DMS53 (cell line): ENCODE data around the gene FSTL5.

ENCODE experiments used
- DNase-seq: peaks from one replicate; lab custom pipeline; 2025; lab: John Stamatoyannopoulos, UW

Gene FSTL5

DNA sequence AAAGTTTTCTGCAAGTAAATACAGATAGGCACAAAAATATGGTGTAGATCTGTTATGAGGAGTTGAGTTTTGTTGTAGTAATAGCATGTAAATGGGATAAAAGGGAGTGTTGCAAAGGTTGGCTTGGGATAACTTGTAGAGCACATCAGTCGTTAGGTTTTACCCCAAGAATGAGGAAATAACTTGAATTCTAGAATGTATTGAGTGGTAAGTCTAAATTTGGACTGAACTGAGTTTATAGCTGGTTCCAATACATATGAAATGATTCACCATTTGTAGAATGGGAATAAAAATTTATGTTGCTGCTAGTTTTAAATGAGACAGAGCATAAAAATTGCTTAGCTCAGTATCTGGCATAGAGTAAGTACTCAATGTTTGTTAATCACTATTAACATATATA lies 719.2 kb downstream of the FSTL5 start:
- DNase-seq = no peak

DNA sequence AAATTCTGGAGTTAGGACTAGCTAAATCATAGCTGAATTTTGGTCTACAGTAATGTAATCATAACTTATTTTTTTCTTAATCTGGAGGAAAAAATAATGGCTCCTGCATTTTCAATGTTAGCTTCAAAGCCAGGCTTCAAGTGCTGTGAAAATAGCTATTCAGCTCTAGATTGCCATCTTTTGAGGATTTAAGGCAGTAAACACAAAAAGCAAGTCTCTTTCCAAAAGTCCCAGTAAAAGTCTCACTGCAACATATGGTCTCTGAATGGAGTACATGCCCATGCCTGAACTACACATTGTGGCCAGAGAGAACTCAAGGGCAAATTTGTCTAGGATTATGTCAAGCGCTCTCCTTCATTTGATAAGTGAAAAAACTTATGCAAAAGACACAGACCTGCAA lies 720.9 kb downstream of the FSTL5 start:
- DNase-seq = peak; percentile 6

DNA sequence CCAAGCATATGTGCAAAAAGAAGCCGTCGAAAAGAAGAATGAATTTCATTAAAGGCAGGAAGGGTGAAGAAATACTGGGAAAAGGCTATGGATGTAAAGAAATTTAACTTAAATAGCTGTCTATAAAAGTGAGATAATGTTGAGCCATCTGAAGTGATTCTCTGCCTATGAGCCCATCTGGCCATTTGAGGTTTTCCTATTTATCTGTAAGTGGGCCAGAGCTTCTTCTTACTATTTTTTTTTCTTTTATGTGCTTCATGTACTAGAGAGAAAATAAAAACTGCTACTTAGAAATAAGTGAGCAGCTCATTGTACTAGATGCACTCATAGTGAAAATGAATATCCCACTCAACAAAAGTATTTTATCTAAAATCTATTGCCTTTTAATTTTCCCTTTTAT lies 725.7 kb downstream of the FSTL5 start:
- no peak for DNase-seq

DNA sequence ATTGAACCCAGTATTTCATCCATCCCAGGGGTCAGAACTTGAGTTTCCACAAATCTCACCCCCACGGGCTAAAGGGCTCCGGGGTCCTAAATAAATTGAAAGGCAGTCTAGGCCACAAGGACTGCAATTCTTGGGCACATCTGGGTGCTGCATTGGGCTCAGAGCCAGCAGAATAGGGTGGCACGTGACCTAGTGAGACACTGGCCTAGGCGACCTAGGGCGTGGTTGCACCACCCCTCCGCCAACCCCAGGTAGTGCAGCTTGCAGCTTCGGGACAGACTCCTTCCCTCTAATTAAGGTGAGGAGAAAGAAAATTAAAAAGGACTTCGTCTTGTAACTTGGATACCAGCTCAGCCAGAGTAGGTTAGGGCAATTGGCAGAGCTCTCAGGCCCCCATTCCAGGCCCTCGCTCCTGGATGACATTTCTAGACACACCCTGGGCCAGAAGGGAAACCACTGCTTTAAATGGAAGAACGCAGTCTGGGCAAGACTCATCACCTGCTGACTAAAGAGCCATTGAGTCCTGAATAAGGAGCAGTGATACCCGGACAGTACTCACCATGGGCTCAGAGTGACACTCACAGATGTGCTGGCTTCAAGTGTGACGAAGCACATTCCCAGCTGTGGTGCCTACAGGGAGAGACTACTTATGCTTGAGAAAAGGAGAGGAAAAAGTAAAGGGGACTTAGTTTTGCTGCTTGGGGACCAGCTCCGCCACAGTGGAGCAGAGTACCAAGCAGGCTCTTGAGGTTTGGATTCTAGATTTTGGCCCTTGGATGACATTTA lies 735.4 kb downstream of the FSTL5 start:
- DNase-seq = no peak

DNA sequence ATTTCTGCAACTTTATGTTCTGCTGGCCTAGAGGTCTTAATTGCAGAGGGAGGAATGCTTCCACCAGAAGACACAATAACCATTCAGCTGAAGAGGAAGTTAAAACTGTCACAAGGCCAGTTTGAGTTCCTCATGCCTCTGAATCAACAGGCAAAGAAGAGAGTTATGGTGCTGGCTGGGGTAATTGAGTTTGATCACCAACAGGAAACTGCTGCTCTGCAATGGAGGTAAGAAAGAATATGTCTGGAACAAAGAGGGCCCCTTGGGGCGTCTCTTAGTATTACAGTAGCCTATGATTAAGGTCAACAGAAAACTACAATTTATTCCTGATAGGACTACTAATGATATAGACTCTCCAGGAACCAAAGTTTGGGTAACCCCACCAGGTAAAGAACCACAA lies 744.0 kb downstream of the FSTL5 start:
- DNase-seq = peak; percentile 39

DNA sequence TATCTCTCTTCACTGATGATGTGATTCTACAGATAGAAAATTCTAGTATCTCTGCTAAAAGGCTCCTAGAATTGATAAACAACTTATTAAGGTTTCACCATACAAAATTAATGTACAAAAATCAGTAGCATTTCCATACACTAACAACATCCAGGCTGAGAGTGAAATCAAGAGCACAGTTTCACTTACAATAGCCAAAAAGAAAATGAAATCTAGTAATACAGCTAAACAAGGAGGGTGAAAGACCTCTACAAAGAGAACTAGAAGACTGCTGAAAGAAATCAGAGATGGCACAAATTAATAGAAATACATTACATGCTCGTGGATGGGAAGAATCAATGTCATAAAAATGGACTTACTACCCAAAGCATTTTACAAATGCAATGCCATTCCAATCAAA lies 751.9 kb downstream of the FSTL5 start:
- no peak for DNase-seq

DNA sequence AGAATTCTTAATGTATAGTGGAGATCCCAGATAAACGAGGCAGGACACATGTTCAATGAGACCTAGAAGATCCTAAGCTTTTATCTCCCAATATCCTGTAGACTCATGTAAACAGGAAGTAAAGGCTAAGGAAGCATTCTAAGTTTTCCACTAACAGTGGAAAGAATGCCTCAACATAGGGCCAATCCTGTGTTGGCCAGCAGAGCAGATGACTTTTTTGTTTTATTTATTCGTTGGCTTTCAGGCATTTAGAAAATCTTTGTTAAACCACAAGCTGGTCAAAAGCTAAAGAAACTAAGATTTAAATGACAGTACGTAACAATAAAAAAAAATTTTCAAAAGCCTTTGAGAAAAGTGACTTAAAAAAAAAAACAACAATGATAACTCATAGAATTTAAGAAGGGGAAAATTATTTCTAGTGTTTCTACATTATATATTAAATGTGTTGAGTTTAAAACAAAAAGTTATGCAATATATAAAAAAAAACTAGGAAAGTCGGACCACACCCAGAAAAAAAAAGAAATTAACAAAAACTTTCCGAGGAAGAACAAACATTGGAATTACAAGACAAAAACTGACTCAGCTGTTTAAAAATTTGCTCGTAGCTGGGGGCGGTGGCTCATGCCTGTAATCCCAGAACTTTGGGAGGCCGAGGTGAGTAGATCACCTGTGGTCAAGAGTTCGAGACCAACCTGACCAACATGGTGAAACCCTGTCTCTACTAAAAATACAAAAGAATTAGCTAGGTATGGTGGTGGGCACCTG lies 759.3 kb downstream of the FSTL5 start:
- DNase-seq = no peak

DNA sequence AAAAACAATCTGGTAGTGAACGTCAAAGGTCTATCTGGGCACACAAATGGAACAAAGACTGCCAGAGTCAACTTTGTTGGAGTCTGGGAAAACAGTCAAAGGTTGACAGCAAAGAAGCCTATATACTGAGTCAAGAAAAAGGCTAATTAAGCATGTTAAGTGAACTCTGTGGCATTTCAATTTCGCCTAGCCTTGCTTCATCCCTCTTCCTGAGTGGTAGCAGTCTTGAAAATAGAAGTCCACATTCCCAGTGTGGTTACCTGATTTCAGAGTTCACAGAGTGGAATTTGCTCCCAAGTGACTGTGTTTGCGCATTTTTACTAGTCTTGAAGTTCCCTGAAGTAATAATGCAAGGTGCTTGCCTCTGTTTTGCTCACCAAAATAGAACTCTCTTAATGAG lies 760.0 kb downstream of the FSTL5 start:
- DNase-seq = no peak

DNA sequence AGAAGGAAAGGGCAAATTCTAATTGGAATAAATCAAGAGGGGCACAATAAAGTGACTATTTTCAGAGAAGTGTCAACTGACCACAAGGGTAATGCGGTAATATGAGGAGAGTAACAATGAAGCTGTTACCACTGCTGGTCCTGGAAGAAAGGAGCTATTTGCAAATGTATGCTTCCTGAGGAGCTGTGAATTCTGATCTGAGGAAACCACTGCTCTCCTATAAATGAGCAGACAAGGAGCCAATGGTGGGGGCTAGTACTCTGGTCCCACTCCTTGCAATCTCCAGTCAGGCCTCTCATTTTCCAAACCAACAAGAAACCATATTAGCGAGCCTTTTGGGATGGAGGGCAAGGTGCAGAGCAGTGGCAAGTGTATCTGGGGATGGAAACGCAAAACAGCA lies 770.2 kb downstream of the FSTL5 start:
- no peak for DNase-seq

DNA sequence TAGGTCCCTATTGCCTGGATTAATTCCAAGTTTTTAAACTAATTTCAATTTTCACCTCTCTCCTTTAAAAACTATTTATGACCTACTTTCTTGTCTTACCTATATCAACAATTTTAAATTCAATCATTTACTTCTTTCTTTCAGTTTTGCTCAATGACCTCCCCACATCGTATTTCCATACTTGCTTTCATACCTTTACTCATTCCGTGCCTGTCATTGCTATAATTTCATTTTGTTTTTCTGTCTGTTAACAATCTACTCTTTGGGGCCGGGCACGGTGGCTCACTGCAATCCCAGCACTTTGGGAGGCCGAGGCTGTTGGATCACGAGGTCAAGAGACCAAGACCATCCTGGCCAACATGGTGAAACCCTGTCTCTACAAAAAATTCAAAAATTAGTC lies 781.1 kb downstream of the FSTL5 start:
- DNase-seq = no peak

DNA sequence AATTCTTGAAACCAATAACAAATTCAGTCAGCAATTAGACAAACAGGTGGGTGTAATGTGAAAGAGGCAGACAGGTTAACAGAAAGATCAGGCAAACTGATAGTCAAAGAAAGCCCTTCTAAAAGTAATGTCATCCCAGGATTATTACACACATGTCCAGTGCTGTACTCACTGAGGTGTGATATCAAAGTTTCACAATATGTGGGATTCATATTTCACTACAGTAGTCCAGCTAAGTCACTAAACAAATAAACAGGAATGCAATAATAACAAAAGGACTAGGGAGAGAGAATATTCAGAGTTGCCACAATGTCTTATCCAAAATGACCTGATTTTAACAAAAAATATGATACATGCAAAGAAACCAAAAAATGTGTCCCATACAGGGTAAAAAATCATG lies 787.5 kb downstream of the FSTL5 start:
- peak; percentile 34 for DNase-seq

DNA sequence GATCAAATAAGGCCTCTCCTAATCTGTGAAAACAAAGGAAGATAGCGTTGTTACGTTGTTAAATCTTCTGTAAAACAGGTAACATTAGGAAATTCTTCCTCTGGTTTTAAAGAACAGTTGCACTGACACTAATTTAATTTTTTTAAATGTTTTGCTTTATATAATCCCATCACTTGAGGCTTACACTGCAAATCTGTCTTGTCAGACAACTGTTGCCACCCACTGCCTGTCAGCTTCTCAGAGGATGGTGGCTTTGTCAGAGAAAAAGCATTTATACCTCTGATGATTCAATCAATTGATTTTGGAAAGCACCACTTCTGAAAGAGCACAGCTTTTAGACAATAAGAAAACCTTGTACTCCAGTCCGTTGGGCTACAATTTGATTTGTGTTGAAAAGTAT lies 799.1 kb downstream of the FSTL5 start:
- no peak for DNase-seq

DNA sequence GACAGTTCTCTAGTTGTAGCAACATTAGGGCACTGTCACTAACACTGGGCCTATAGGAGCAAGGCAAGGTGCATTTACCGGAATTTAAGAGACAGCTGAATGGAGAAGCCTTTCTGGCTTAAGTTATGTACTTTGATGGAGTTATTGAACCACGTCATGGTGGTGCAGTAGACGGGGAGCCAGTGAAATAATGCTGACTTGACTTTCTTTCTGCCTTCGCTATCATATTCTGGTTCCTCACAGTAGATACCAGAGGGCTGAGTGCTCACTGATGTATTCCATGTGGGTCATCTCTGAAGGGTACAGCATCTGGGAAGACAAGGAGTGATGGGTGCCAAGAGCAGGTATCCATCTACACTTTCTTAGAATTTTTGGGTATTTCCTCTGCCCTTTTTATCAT lies 802.8 kb downstream of the FSTL5 start:
- DNase-seq = no peak

DNA sequence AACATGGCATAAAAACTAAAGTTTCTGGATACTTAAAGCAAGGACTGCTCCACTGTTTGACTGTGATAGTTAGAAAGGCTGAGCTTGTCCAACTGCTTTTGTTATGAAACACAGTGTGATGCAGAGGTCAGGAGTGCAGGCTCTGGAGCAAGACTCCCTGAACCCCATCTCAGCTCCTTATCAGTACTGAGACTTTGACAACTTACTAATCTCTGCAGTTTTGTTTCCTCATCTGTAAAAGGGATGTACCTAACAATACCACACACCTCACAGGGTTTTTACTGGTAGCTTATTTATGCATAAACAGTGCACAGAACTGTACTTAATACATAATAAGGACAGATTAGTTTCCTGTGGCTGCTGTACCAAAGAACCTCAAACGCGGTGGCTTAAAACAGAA lies 804.3 kb downstream of the FSTL5 start:
- DNase-seq = peak; percentile 5

DNA sequence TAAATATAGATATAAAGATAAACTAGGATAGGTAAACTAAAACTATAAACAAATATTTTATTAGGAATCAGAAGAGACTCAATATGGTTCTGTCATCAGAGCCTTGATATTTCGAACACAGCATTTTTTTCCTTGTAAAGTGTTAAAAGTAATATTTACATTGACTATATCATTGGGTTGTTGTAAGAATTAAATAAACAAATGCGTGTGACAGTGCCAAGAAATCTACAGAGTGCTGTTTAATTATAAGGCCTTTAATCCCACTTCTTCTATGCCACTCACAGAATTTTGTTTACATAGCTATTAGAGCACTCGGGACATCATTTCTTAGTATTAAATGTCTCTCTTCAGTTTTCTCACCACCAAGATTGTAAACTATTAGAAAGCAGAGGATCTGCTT lies 807.4 kb downstream of the FSTL5 start:
- DNase-seq = peak; percentile 87

DNA sequence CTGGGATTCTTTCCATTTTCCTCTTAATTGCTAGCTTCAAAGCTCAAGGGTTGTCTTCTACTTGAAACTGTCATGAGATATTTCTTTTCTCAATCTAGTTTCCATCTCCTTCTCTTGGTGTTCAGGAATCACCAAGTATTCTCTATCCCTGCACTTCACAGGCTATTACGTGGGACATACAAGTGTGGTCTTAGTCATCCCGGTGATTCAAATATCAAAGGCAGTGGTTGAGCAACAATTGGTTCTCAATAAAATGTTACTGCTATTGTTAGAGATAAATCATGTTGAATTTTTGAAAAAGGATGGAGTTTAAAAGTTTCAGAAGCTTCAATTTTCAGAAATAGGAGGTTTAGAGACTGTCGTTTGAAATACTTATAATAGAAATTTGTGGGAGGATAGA lies 812.9 kb downstream of the FSTL5 start:
- no peak for DNase-seq

DNA sequence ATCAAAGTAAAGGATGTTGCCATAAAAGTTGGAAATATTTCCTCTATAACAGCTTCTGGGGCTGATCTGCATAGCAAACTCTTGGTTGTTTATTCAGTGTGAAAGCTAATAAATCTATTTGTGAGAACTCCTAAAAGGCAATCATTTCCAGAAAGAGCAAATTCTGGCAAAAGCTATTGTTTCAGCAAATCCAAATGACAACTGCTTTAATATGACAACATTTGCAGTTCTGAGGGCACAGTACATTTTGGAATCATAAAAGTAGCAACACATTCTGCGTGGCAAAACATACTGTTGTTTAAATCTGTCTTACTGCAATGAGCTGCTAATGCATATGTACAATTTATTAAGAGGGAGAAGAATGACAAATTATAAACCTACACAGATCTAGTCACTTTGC lies 818.1 kb downstream of the FSTL5 start:
- DNase-seq = no peak

DNA sequence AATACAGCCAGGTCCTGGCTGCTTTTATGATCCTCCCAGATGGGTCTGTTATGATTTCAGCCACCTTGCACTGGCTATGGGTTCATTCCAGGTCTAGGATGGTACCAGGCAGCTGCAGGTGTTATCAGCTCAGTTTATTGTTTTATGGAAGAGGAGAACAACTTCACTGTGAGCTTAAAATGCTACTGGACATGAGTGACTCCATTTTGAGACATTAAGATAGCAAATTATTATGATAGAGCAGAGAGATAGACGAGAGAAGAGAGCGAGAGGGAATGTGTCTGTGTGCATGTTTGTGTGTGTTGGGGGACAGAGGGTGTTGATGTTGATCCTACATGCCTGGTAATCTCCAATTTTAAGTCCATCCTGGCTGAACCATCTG lies 820.2 kb downstream of the FSTL5 start:
- no peak for DNase-seq

DNA sequence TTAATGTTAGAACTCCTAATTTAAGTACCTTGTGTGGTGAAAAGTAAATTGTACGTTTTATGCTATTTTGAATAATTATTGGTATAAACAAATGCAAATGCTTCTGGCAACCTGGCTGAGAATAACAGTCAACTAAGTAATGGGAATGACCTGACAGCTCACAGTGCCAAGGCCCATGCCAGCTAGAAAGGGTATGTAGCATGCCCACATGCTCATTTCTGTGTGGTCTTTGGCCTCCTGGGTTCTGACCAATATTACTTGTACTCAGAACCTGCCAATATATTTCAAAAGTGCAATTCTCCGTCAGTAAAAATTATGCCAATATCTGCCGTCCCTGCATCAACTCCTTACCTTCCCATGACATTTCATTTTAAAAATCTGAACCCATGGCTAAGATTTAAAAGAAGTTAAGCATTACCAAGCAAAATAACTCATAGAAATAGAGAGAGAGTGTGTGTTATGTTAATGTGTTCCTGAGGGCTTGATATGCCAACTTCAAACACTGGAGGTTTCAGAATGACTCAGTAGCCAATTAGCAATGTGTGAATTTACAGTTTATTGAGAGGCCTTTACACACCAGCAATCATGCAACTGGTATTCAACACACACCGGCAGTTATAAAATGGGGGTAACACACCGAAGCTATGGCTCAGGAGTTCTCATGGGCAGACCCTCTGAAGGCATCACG lies 820.8 kb downstream of the FSTL5 start:
- no peak for DNase-seq

DNA sequence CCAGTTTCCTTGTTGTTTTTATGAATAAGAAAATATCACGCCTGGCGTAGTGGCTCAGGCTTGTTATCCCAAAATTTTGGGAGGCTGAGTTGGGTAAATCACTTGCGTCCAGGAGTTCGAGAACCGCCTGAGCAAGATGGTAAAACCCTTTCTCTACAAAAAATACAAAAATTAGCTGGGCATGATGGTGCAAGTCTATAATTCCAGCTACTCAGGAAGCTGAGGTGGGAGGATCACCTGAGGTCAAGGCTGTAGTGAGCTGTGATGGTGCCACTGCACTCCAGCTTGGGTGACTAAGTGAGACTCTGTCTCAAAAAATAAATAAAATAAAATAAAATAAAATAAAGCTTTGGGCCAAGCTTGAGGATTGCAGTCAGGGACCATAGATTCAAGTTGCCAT lies 827.2 kb downstream of the FSTL5 start:
- DNase-seq = no peak

DNA sequence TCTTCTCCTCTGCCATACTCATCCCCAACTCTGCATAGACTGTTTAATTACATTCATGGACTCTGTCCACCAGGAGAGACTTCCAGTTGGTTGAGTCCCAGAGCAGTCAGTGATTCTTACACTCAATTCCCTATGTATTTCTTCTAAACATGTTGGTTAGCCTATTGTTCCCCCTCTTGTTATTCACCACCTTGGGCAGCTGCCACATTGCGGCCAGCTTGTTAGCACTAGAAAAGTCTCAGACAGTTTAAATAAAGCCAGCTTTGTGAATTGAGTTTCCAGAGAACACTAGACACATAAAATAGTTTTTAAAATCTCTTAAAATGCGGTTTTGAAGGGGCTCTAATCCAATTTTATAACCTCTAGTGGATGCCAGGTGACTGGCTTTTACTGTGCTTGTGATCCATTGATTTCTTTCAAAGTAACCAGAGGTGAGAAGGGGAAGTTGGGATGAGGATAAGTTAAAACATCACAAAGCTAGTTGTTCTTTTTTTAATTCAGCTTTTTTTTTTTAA lies 827.7 kb downstream of the FSTL5 start:
- DNase-seq = no peak
